ENCODE data around the gene TFAP2C. TPM values are rescaled to one million over a fixed set of nuclear protein-coding genes. Genes with fewer than 3 reads are reported as not detected.

TFAP2C gene
- total RNA-seq, 2 donors from 2014 or later: 0.31 to 1.8 TPM

GRCh38 chr20:56624786-56625681 lies 4.1 kb upstream of the TFAP2C start:
- peak overlapping the region; percentile 44 for H3K4me3 Mint-ChIP-seq
- H3K36me3 Mint-ChIP-seq (ENCODE audit: low read depth): no peaks in the 10 kb centered on the region
- Histone ChIP-seq H3K4me3 (ENCODE audit: low read length) (no peak overlapping the region), H3K27ac (ENCODE audit: low read depth, low read length) (no peak overlapping the region), H3K9me3 (ENCODE audit: control insufficient read depth, low read length) (no peaks in the 10 kb centered on the region), H3K4me1 (ENCODE audit: control insufficient read depth, insufficient read depth, low read length) (peaks cover 12% of the 10 kb centered on the region), H3K27me3 (ENCODE audit: control insufficient read depth, insufficient read depth, low read length, poor library complexity, severe bottlenecking) (peaks cover 61% of the 10 kb centered on the region), H3K9ac (ENCODE audit: extremely low read depth, low read length, poor library complexity, severe bottlenecking) (no peak overlapping the region), H3K36me3 (ENCODE audit: control insufficient read depth, insufficient read depth, low read length) (no peaks in the 10 kb centered on the region)
- 5 to 8% methylated on average over 19 to 52 of the region's 54 CpGs for WGBS, 2 experiments (ENCODE audit: insufficient coverage in 1 of 2, insufficient read length in 1 of 2)
- no peaks in the 10 kb centered on the region for H3K9me3 Mint-ChIP-seq
- H3K4me1 Mint-ChIP-seq: peaks cover 13% of the 10 kb centered on the region
- no peak overlapping the region for H3K27ac Mint-ChIP-seq
- peaks cover 78% of the 10 kb centered on the region for H3K27me3 Mint-ChIP-seq (ENCODE audit: insufficient read depth)
- TF ChIP-seq CTCF (conservative IDR thresholded peaks at IDR 0.05): no peak
- DNase-seq: peak; percentile 80

GRCh38 chr20:56625837-56626236 lies 3.3 kb upstream of the TFAP2C start:
- peaks cover 69% of the 10 kb centered on the region for H3K27me3 ChIP-seq (ENCODE audit: control insufficient read depth, insufficient read depth, low read length, poor library complexity, severe bottlenecking)
- H3K4me3 ChIP-seq (ENCODE audit: low read length): no peak overlapping the region
- H3K36me3 Mint-ChIP-seq (ENCODE audit: low read depth): no peaks in the 10 kb centered on the region
- no peaks in the 10 kb centered on the region for H3K9me3 Mint-ChIP-seq
- H3K9ac ChIP-seq (ENCODE audit: extremely low read depth, low read length, poor library complexity, severe bottlenecking): no peak overlapping the region
- peaks cover 80% of the 10 kb centered on the region for H3K27me3 Mint-ChIP-seq (ENCODE audit: insufficient read depth)
- H3K27ac Mint-ChIP-seq: no peak overlapping the region
- H3K27ac ChIP-seq (ENCODE audit: low read depth, low read length): no peak overlapping the region
- peaks cover 13% of the 10 kb centered on the region for H3K4me1 Mint-ChIP-seq
- H3K4me1 ChIP-seq (ENCODE audit: control insufficient read depth, insufficient read depth, low read length): peaks cover 12% of the 10 kb centered on the region
- DNase-seq: peak; percentile 66
- no peaks in the 10 kb centered on the region for H3K9me3 ChIP-seq (ENCODE audit: control insufficient read depth, low read length)
- H3K4me3 Mint-ChIP-seq: peak overlapping the region; percentile 44
- H3K36me3 ChIP-seq (ENCODE audit: control insufficient read depth, insufficient read depth, low read length): no peaks in the 10 kb centered on the region
- no peak for TF ChIP-seq CTCF (conservative IDR thresholded peaks at IDR 0.05)
- 7 to 9% methylated on average over 12 to 22 of the region's 22 CpGs for WGBS, 2 experiments (ENCODE audit: insufficient coverage in 1 of 2, insufficient read length in 1 of 2)

- Histone ChIP-seq H3K27ac (ENCODE audit: low read depth, low read length) (no peak overlapping the region), H3K4me3 (ENCODE audit: low read length) (peak overlapping the region; percentile 45), H3K4me1 (ENCODE audit: control insufficient read depth, insufficient read depth, low read length) (peaks cover 12% of the 10 kb centered on the region), H3K9me3 (ENCODE audit: control insufficient read depth, low read length) (no peaks in the 10 kb centered on the region), H3K27me3 (ENCODE audit: control insufficient read depth, insufficient read depth, low read length, poor library complexity, severe bottlenecking) (peaks cover 76% of the 10 kb centered on the region), H3K9ac (ENCODE audit: extremely low read depth, low read length, poor library complexity, severe bottlenecking) (no peak overlapping the region), H3K36me3 (ENCODE audit: control insufficient read depth, insufficient read depth, low read length) (no peaks in the 10 kb centered on the region)
- no peaks in the 10 kb centered on the region for H3K36me3 Mint-ChIP-seq (ENCODE audit: low read depth)
- peaks cover 14% of the 10 kb centered on the region for H3K4me1 Mint-ChIP-seq
- peaks cover 84% of the 10 kb centered on the region for H3K27me3 Mint-ChIP-seq (ENCODE audit: insufficient read depth)
- 2% methylated on average over 18 to 60 of the region's 60 CpGs for WGBS, 2 experiments (ENCODE audit: insufficient coverage in 1 of 2, insufficient read length in 1 of 2)
- H3K9me3 Mint-ChIP-seq: no peaks in the 10 kb centered on the region
- peak; percentile 91 for DNase-seq
- TF ChIP-seq CTCF (conservative IDR thresholded peaks at IDR 0.05): peak; percentile 86
- H3K27ac Mint-ChIP-seq: no peak overlapping the region
- peak overlapping the region; percentile 44 for H3K4me3 Mint-ChIP-seq
These were observed 2.6 kb upstream of the TFAP2C start for GRCh38 chr20:56626367-56627121.

Data from endodermal cell (in vitro differentiated cells).